ENCODE measurements around the gene CEACAM16.
"Not testable (repeated sequence)": the region's sequence is repeated elsewhere in the genome, so short reads cannot be mapped to it uniquely, and the experiment has no call there.

The CEACAM16 gene

GRCh38 chr19:44717603-44718002, 18.7 kb downstream of the CEACAM16 start:
- TF ChIP-seq CTCF (conservative IDR thresholded peaks at IDR 0.05; ENCODE audit: low read depth, low read length): no peak

DNA sequence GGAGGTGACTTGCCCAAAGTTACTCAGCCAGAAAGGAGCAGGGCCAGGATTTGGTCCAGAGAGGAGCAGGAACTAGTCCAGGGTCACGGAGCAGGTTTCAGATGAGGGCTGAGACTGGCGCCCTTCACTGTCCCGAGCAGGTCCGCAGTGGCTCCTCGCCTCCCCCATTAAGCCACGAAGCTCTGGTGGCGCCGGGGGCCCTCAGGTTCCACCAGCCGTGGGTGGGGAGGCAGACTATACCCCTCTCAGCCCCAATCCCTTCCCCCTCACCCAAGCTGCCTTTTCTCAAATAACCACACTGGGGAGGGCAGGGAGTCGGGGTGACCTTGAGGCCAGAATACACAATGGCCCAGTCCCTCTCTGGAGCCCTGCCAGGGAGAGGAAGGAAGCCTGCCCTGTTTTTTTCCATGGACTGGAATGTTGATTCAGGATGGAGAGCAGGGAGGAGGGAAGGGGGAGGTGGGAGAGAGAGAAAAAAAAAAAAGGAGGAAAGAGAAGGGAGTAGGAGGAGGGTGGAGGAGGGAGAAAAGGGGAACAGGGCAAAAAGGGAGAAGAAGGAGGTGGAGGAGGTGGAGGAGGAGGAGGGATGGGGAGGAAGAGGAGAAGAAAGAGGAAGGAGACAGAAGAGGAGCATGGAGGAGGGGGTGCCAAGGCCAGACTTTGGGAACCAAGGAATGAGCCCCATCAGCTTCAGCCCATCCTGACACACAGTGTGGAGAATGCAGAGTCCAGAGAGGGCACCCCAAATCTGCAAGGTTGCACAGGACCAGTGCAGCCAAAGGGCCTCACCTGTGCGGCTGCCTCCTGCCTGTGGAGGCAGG, 19.7 kb downstream of the CEACAM16 start:
- TF ChIP-seq CTCF (conservative IDR thresholded peaks at IDR 0.05; ENCODE audit: low read depth, low read length): no peak
- no peak overlapping the region for H3K4me3 ChIP-seq (ENCODE audit: low read length)
- DNase-seq (ENCODE audit: low read depth): no peak

More at GRCh38 chr19:44717603-44718002, 18.7 kb downstream of the CEACAM16 start:
- DNase-seq (ENCODE audit: low read depth): no peak
- no peak overlapping the region for H3K4me3 ChIP-seq (ENCODE audit: low read length)

- no peak overlapping the region for H3K4me3 ChIP-seq (ENCODE audit: low read length)
- no peak for TF ChIP-seq CTCF (conservative IDR thresholded peaks at IDR 0.05; ENCODE audit: low read depth, low read length)
- no peak for DNase-seq (ENCODE audit: low read depth)
Observed at GRCh38 chr19:44719262-44719701, 20.3 kb downstream of the CEACAM16 start.

- not testable (repeated sequence) for H3K4me3 ChIP-seq (ENCODE audit: low read length); DNase-seq (ENCODE audit: low read depth)
Observed at GRCh38 chr19:44720396-44720795, 21.4 kb downstream of the CEACAM16 start.

DNA sequence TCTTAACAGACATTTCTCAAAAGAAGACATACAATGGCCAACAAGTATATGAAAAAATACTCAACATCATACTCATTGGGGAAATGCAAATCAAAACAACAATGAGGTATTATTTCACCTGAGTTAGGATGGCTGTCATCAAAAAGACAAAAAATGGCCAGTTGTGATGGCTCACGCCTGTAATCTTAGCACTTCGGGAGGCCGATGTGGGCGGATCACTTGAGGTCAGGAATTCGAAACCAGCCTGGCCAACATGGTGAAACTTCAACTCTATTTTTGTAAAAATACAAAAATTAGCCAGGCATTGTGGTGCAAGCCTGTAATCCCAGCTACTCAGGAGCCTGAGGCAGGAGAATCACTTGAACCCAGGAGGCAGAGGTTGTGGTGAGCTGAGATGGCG, 22.0 kb downstream of the CEACAM16 start:
- TF ChIP-seq CTCF (conservative IDR thresholded peaks at IDR 0.05; ENCODE audit: low read depth, low read length): no peak
- H3K4me3 ChIP-seq (ENCODE audit: low read length): no peak overlapping the region
- DNase-seq (ENCODE audit: low read depth): no peak

DNA sequence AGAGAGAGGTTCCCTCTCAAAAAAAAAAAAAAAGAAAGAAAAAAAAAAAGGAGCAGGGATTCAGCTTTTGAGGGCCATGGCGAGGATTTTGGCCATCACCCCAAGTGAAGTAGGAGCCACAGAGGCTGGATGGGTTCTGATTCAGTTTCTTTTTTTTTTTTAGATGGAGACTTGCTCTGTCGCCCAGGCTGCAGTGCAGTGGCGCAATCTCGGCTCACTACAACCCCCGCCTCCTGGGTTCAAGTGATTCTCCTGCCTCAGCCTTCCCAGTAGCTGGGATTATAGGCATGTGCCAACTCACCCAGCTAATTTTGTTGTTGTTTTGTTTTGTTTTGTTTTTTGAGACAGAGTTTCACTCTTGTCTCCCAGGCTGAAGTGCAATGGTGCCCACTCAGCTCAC, 22.4 kb downstream of the CEACAM16 start:
- not testable (repeated sequence) for DNase-seq (ENCODE audit: low read depth); H3K4me3 ChIP-seq (ENCODE audit: low read length)

DNA sequence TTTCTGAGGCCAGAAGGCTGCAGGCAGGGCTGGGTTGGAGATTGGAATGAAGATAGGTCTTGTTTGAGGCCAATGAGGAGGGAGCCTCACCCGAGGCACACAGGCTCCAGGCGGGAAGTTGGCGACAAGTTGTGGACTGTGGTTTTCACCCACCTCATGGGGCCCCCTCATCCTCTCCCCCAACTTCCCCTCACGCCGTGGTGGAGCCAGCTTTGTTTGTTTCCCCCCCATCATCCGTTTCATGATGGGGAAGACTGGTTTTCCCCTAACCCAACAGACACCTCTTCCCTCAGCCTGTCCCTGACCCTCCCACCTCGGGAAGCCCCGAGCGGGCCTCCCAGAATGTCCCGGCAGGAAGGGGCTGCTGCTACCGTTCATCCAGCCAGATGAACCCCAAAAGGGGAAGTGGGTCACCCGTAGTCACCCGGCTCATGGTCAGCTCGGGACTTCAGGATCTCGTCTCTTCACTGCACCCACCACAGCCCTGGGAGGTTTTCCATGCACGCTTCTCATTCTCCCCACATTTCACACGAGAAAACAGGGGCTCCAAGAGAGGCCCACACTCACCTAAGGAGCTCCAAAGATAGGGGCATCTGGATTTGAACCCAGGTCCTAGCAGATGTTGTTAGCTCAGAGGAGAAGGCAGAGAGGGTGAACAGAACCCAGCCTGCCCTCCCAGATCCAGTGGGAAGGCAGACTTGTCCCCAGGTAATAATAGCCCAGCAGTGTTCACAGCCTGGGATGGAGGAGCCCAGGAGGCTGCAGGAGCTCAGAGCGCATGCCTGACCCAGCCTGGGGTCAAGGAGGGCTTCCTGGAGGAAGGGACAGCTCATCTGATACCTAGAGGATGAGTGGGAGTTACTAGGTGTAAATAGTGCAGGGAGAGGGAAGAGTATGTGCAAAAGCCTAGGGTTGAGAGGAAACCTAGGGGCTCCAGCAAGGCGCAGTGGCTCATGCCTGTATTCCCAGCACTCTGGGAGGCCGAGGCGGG, 23.5 kb downstream of the CEACAM16 start:
- H3K4me3 ChIP-seq (ENCODE audit: low read length): no peak overlapping the region
- DNase-seq (ENCODE audit: low read depth): no peak
- no peak for TF ChIP-seq CTCF (conservative IDR thresholded peaks at IDR 0.05; ENCODE audit: low read depth, low read length)
